Measurements from ENCODE around the gene IL17RB. TPM values are rescaled to one million over a fixed set of nuclear protein-coding genes. Genes with fewer than 3 reads are reported as not detected.

The IL17RB gene
- total RNA-seq, 1 donor: under 0.01 TPM

DNA sequence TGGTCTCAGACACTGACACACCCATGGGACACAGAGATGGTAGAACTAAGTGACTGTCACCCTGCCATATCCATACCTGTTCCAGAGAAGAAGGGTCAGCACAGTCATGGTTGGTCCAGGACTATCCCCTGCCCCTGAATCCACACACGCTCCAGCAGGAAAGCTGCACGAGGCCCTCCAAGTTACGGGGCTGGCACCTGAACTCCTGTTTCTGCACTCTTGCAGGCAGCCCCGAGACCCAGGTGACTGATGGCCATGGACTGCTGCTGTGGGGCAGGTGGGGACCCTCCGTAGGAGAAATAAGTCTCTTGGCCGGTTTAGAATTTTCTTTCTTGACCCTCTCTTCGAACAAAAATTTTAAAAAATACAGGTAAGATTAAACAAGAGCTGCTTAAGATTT, 30.7 kb upstream of the IL17RB start:
- H4K20me1 ChIP-seq (ENCODE audit: insufficient read depth, low read length): no peaks in the 10 kb centered on the region
- TF ChIP-seq, protein P1, sequence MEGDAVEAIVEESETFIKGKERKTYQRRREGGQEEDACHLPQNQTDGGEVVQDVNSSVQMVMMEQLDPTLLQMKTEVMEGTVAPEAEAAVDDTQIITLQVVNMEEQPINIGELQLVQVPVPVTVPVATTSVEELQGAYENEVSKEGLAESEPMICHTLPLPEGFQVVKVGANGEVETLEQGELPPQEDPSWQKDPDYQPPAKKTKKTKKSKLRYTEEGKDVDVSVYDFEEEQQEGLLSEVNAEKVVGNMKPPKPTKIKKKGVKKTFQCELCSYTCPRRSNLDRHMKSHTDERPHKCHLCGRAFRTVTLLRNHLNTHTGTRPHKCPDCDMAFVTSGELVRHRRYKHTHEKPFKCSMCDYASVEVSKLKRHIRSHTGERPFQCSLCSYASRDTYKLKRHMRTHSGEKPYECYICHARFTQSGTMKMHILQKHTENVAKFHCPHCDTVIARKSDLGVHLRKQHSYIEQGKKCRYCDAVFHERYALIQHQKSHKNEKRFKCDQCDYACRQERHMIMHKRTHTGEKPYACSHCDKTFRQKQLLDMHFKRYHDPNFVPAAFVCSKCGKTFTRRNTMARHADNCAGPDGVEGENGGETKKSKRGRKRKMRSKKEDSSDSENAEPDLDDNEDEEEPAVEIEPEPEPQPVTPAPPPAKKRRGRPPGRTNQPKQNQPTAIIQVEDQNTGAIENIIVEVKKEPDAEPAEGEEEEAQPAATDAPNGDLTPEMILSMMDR (IDR thresholded peaks at IDR 0.05; ENCODE audit: extremely low read depth, low read depth, low read length): no peak
- no peaks in the 10 kb centered on the region for H3K4me1 ChIP-seq (ENCODE audit: insufficient read depth, low read length)
- no peaks in the 10 kb centered on the region for H3K79me2 ChIP-seq (ENCODE audit: insufficient read depth, low read length)
- H3K9me3 ChIP-seq (ENCODE audit: low read depth, low read length): no peaks in the 10 kb centered on the region
- H3K27ac ChIP-seq (ENCODE audit: low read depth, low read length): no peak overlapping the region
- H3K27me3 ChIP-seq (ENCODE audit: insufficient read depth, low read length): peaks cover 7% of the 10 kb centered on the region
- no peak overlapping the region for H3K4me3 ChIP-seq (ENCODE audit: insufficient read depth, low read length)
- no peak overlapping the region for H3K4me2 ChIP-seq (ENCODE audit: insufficient read depth, low read length)
- no peaks in the 10 kb centered on the region for H3K36me3 ChIP-seq (ENCODE audit: insufficient read depth, low read length)
- no peak for DNase-seq (ENCODE audit: insufficient read length, low spot score, missing footprints)
- no peak overlapping the region for H2AFZ ChIP-seq (ENCODE audit: low read length)

DNA sequence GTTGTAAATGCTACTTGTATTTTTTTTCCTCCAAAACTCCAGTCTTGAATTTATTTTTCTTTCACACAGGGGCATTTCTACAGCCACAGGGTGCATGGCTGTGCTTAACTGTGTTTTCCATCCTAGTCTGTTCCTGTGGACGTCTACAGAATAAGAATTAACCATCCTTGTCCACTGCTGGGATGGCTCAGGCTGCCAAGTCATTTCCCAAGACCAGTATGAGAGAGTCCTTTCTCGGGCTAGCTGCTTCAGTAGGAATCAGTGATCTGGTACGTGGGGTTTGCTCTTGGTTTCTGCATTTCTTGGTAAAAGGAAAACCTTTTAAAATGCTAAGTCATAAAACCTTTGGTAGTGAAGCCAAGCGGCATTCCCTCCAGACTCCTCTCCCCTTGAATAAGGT, 29.9 kb upstream of the IL17RB start:
- Histone ChIP-seq H2AFZ (ENCODE audit: low read length) (no peak overlapping the region), H3K36me3 (ENCODE audit: insufficient read depth, low read length) (no peaks in the 10 kb centered on the region), H3K4me1 (ENCODE audit: insufficient read depth, low read length) (no peaks in the 10 kb centered on the region), H3K27ac (ENCODE audit: low read depth, low read length) (no peak overlapping the region), H3K27me3 (ENCODE audit: insufficient read depth, low read length) (peaks cover 7% of the 10 kb centered on the region), H3K79me2 (ENCODE audit: insufficient read depth, low read length) (no peaks in the 10 kb centered on the region), H3K4me2 (ENCODE audit: insufficient read depth, low read length) (no peak overlapping the region), H4K20me1 (ENCODE audit: insufficient read depth, low read length) (no peaks in the 10 kb centered on the region), H3K4me3 (ENCODE audit: insufficient read depth, low read length) (no peak overlapping the region), H3K9me3 (ENCODE audit: low read depth, low read length) (no peaks in the 10 kb centered on the region)
- TF ChIP-seq, protein P1 (IDR thresholded peaks at IDR 0.05; ENCODE audit: extremely low read depth, low read depth, low read length): no peak
- no peak for DNase-seq (ENCODE audit: insufficient read length, low spot score, missing footprints)

DNA sequence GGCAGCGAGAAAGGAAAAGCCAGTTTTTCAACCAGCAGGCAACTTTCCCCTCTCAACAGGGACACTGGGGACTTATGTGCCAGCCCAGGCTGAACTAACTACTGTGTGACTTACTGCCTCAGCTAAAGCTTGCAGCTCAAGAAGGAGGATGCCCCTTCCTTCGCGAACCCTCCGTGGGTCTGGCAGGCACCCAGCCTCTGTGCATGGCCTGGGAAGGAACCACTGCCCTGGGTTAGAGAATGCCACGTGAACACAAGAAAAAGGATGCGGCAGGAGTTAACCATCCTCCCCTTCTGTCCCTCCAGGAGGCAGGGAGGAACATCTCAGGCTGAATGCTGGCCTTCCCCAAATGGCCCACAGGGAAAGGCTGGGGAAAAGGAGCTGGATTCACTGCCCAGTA, 29.2 kb upstream of the IL17RB start:
- Histone ChIP-seq H4K20me1 (ENCODE audit: insufficient read depth, low read length) (no peaks in the 10 kb centered on the region), H3K4me3 (ENCODE audit: insufficient read depth, low read length) (no peak overlapping the region), H3K4me2 (ENCODE audit: insufficient read depth, low read length) (no peak overlapping the region), H3K27ac (ENCODE audit: low read depth, low read length) (no peak overlapping the region), H3K79me2 (ENCODE audit: insufficient read depth, low read length) (no peaks in the 10 kb centered on the region), H3K4me1 (ENCODE audit: insufficient read depth, low read length) (no peaks in the 10 kb centered on the region), H3K9me3 (ENCODE audit: low read depth, low read length) (no peaks in the 10 kb centered on the region), H3K36me3 (ENCODE audit: insufficient read depth, low read length) (no peaks in the 10 kb centered on the region), H3K27me3 (ENCODE audit: insufficient read depth, low read length) (peaks cover 7% of the 10 kb centered on the region), H2AFZ (ENCODE audit: low read length) (no peak overlapping the region)
- TF ChIP-seq, protein P1 (IDR thresholded peaks at IDR 0.05; ENCODE audit: extremely low read depth, low read depth, low read length): no peak
- no peak for DNase-seq (ENCODE audit: insufficient read length, low spot score, missing footprints)

DNA sequence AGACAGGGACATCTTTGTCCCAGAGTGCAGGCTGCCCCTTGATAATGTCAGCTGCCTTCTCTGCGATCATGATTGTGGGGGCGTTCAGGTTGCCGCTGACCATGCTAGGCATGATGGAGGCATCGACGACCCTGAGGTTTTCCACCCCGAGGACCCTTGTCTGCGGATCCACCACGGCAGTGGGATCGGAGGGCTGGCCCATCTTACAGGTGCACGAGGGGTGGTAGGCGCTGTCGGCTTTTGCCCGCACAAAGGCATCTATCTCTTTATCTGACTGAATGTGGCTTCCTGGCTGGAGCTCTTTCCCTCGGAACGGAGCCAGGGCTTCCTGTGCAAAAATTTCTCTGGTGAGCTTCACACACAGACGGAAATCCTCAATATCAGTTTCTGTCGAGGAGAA, 28.6 kb upstream of the IL17RB start:
- Histone ChIP-seq H3K9me3 (ENCODE audit: low read depth, low read length) (no peaks in the 10 kb centered on the region), H3K4me3 (ENCODE audit: insufficient read depth, low read length) (no peak overlapping the region), H3K27me3 (ENCODE audit: insufficient read depth, low read length) (peaks cover 4% of the 10 kb centered on the region), H3K4me1 (ENCODE audit: insufficient read depth, low read length) (no peaks in the 10 kb centered on the region), H3K36me3 (ENCODE audit: insufficient read depth, low read length) (no peaks in the 10 kb centered on the region), H2AFZ (ENCODE audit: low read length) (no peak overlapping the region), H4K20me1 (ENCODE audit: insufficient read depth, low read length) (no peaks in the 10 kb centered on the region), H3K4me2 (ENCODE audit: insufficient read depth, low read length) (no peak overlapping the region), H3K27ac (ENCODE audit: low read depth, low read length) (no peak overlapping the region), H3K79me2 (ENCODE audit: insufficient read depth, low read length) (no peaks in the 10 kb centered on the region)
- TF ChIP-seq, protein P1 (IDR thresholded peaks at IDR 0.05; ENCODE audit: extremely low read depth, low read depth, low read length): no peak
- no peak for DNase-seq (ENCODE audit: insufficient read length, low spot score, missing footprints)
